Measurements from ENCODE around the gene PTPRT.

PTPRT gene

GRCh38 chr20:42281801-42282200 lies 907.9 kb downstream of the PTPRT start:
- Histone ChIP-seq H3K9me3 (ENCODE audit: control insufficient read depth, low read length) (no peaks in the 10 kb centered on the region), H3K27me3 (ENCODE audit: control insufficient read depth, insufficient read depth, low read length) (no peaks in the 10 kb centered on the region), H3K9ac (ENCODE audit: low read length) (no peak overlapping the region), H3K4me3 (ENCODE audit: low read length) (no peak overlapping the region), H3K4me1 (ENCODE audit: control insufficient read depth, insufficient read depth, low read length) (no peaks in the 10 kb centered on the region), H3K36me3 (ENCODE audit: control insufficient read depth, insufficient read depth, low read length) (no peaks in the 10 kb centered on the region)

DNA sequence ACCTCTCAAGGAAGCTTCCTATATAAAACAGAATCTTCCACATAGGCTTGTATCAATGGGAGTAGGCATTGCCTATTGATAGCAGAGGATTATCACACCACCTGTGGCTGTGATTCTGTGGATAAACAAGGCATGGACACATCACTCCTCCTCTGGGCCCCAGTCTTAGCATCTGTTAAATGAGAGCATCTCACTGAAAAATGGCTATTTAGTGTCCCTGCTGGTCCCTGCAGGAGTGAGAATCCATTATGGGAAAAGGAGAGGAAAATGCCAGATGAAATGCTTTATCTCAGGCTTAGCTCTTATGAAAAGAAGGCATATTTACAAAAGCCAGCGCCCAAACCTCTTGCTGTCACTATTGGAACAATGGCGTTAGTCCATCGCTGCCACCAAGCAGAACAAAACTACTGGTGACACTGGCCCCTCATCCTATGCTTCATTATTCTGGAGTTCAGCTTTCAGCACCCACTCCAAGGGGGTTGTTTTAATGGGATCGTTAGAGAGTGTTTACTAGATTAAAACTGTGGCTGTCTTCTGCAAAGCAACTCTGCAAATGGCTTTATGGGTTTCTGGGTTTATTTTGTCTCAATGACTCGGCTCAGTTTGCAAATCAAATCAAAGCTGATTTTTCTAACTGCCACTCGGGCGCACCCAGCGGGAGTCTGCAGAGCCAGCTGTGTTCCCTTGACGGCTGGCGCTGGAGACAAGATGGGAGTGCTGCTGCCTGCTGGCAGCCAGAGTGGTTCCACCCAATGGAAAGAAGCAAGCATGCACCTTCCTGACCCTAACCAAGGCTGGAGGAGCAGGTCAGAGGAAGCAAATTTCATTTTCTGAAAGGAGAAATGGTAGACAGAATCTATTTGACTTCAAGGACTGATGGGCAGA lies 912.7 kb downstream of the PTPRT start:
- no peaks in the 10 kb centered on the region for H3K36me3 ChIP-seq (ENCODE audit: control insufficient read depth, insufficient read depth, low read length)
- H3K27me3 ChIP-seq (ENCODE audit: control insufficient read depth, insufficient read depth, low read length) = no peaks in the 10 kb centered on the region
- no peak overlapping the region for H3K9ac ChIP-seq (ENCODE audit: low read length)
- H3K4me1 ChIP-seq (ENCODE audit: control insufficient read depth, insufficient read depth, low read length) = no peaks in the 10 kb centered on the region
- no peak overlapping the region for H3K4me3 ChIP-seq (ENCODE audit: low read length)
- no peaks in the 10 kb centered on the region for H3K9me3 ChIP-seq (ENCODE audit: control insufficient read depth, low read length)

- no peaks in the 10 kb centered on the region for H3K9me3 ChIP-seq (ENCODE audit: control insufficient read depth, low read length)
- H3K36me3 ChIP-seq (ENCODE audit: control insufficient read depth, insufficient read depth, low read length) = no peaks in the 10 kb centered on the region
- H3K4me3 ChIP-seq (ENCODE audit: low read length) = no peak overlapping the region
- no peaks in the 10 kb centered on the region for H3K4me1 ChIP-seq (ENCODE audit: control insufficient read depth, insufficient read depth, low read length)
- H3K27me3 ChIP-seq (ENCODE audit: control insufficient read depth, insufficient read depth, low read length) = no peaks in the 10 kb centered on the region
- H3K9ac ChIP-seq (ENCODE audit: low read length) = no peak overlapping the region
These were observed 914.7 kb downstream of the PTPRT start for GRCh38 chr20:42274986-42275385.

DNA sequence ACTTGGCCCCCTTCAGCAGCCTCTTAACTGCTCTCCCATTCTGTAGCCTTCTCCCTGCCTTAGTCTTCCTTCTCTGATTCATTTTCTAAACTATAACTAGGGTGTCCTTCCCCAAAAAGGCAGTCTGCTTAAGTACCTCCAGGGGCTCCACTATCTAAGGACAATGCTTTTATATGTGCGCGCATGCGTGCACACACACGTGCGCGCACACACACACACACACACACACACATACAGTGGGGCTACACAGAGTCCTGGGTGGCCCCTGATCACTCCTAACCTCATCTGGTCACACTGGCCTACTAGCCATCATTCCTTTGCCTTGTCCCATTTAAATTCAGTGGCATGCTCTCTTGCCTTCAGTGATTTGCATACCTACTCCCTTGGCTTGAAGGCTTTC lies 917.2 kb downstream of the PTPRT start:
- H3K4me3 ChIP-seq (ENCODE audit: low read length) = no peak overlapping the region
- no peaks in the 10 kb centered on the region for H3K4me1 ChIP-seq (ENCODE audit: control insufficient read depth, insufficient read depth, low read length)
- H3K9me3 ChIP-seq (ENCODE audit: control insufficient read depth, low read length) = no peaks in the 10 kb centered on the region
- H3K9ac ChIP-seq (ENCODE audit: low read length) = no peak overlapping the region
- no peaks in the 10 kb centered on the region for H3K36me3 ChIP-seq (ENCODE audit: control insufficient read depth, insufficient read depth, low read length)
- H3K27me3 ChIP-seq (ENCODE audit: control insufficient read depth, insufficient read depth, low read length) = no peaks in the 10 kb centered on the region

DNA sequence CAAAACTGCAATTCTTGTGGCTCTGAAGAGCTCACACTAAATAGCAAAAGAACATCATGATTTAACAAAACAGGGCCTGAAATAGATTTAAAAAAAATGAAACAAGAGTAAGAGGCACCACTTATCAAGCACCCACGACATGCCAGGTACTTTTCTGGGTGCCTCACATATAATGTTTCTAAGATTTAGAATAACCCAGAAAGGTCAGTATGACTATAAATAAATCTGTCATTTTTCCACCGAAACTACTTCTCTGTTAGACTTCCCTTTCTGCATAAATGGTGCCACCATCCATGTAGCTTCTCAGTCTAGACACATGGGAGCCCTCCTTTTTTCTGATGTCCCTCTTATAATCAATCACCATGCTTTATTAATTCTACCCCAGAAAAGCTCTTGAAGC lies 919.2 kb downstream of the PTPRT start:
- Histone ChIP-seq H3K36me3 (ENCODE audit: control insufficient read depth, insufficient read depth, low read length) (no peaks in the 10 kb centered on the region), H3K4me3 (ENCODE audit: low read length) (no peak overlapping the region), H3K9me3 (ENCODE audit: control insufficient read depth, low read length) (no peaks in the 10 kb centered on the region)

DNA sequence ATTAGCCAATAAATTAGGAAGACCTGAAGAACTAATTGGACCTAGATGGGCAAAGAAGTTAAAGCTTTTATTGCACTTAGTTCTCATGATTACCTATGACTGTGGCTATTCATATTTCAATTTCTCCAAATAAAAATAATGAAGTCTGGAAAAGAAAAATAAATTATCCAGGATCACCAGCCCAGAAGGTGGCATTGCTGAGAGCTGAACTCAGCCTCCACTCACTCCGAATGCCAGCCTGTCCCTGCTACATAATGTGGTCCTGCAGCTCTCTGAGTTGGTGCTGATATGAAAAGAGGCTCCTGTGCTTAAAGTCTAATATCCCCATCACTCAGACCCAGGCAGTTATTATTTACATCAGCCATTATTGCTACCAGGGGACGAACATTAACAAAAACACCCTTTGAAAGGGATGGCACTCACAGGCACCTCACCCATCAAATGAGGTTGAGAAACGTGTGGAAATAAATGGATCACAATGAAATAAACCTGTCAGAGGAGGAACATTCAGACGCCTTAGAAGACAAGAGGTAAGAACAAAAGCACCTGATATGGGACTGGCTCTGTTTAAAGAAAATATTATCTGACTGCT lies 921.8 kb downstream of the PTPRT start:
- H3K9me3 ChIP-seq (ENCODE audit: control insufficient read depth, low read length) = no peaks in the 10 kb centered on the region
- no peaks in the 10 kb centered on the region for H3K36me3 ChIP-seq (ENCODE audit: control insufficient read depth, insufficient read depth, low read length)
- H3K4me3 ChIP-seq (ENCODE audit: low read length) = no peak overlapping the region
- H3K9ac ChIP-seq (ENCODE audit: low read length) = no peak overlapping the region
- H3K27me3 ChIP-seq (ENCODE audit: control insufficient read depth, insufficient read depth, low read length) = no peaks in the 10 kb centered on the region
- H3K4me1 ChIP-seq (ENCODE audit: control insufficient read depth, insufficient read depth, low read length) = no peaks in the 10 kb centered on the region

More for the DNA sequence above, 919.2 kb downstream of the PTPRT start:
- H3K4me1 ChIP-seq (ENCODE audit: control insufficient read depth, insufficient read depth, low read length) = no peaks in the 10 kb centered on the region
- H3K9ac ChIP-seq (ENCODE audit: low read length) = no peak overlapping the region
- no peaks in the 10 kb centered on the region for H3K27me3 ChIP-seq (ENCODE audit: control insufficient read depth, insufficient read depth, low read length)

DNA sequence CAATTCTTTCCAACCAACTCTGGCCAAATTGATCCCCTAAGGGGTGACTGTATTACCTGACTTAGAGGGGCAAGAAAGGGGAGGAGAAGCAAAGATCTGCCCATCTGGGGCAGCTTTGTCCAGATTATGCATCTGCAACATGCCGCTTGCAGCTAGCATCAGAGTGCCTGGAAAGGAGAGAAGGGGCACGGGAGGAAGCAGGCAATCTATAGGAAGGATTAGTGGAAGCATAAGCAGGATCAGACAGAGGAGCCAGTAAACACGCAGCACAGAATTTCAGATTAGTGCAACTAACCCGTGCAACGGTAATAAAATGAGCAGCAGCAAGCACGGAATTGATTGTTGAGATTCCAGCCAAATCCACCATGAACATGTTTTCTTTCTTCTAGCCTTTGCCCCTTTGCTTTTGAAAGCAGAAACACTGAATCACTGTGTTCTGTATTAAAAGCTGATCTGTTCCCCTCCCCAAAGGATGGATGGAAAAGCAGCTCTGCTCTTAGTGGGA lies 927.9 kb downstream of the PTPRT start:
- no peak overlapping the region for H3K9ac ChIP-seq (ENCODE audit: low read length)
- no peaks in the 10 kb centered on the region for H3K9me3 ChIP-seq (ENCODE audit: control insufficient read depth, low read length)
- H3K36me3 ChIP-seq (ENCODE audit: control insufficient read depth, insufficient read depth, low read length) = no peaks in the 10 kb centered on the region
- H3K4me1 ChIP-seq (ENCODE audit: control insufficient read depth, insufficient read depth, low read length) = no peaks in the 10 kb centered on the region
- no peak overlapping the region for H3K4me3 ChIP-seq (ENCODE audit: low read length)
- no peaks in the 10 kb centered on the region for H3K27me3 ChIP-seq (ENCODE audit: control insufficient read depth, insufficient read depth, low read length)

DNA sequence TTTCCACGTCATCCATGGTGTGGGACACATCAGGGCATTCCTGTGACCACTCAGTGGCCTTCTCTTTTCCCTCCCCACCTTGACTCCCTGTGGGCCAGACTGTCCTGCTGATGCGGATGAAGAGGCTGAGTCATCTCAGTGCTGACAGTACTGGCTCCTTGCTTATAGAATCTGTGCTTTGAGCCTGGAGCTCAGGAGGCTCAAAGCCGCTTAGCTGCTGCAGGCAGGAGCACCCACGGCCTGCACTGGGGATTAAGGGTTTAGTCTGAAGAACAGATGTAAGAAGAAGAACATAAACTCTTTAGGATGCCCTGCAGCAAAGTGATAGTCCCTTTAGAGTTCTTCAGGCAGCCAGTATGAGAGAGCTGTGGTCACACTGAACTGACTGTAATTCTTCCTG lies 929.5 kb downstream of the PTPRT start:
- no peaks in the 10 kb centered on the region for H3K4me1 ChIP-seq (ENCODE audit: control insufficient read depth, insufficient read depth, low read length)
- no peaks in the 10 kb centered on the region for H3K9me3 ChIP-seq (ENCODE audit: control insufficient read depth, low read length)
- H3K4me3 ChIP-seq (ENCODE audit: low read length) = no peak overlapping the region
- H3K36me3 ChIP-seq (ENCODE audit: control insufficient read depth, insufficient read depth, low read length) = no peaks in the 10 kb centered on the region
- no peak overlapping the region for H3K9ac ChIP-seq (ENCODE audit: low read length)
- no peaks in the 10 kb centered on the region for H3K27me3 ChIP-seq (ENCODE audit: control insufficient read depth, insufficient read depth, low read length)

DNA sequence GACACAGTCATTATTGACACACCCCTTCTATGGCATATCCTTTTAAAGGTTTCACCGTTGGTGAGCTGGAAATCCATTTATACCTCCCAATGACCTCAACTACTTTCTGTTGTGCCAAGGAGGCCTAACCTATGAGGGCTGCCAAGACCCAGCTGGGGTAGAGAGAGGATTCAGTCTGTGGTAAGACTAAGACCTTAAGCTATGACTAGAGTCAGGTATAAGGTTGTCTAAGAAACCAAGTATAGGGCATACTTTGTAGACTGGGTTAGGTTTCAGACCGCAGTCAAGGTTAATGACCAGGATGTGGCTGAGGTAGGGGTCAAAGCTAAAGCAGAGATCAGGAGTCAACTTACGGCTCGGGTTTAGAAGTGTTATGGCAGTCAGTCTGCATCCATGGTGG lies 930.3 kb downstream of the PTPRT start:
- no peaks in the 10 kb centered on the region for H3K27me3 ChIP-seq (ENCODE audit: control insufficient read depth, insufficient read depth, low read length)
- H3K9me3 ChIP-seq (ENCODE audit: control insufficient read depth, low read length) = no peaks in the 10 kb centered on the region
- H3K36me3 ChIP-seq (ENCODE audit: control insufficient read depth, insufficient read depth, low read length) = no peaks in the 10 kb centered on the region
- no peak overlapping the region for H3K9ac ChIP-seq (ENCODE audit: low read length)
- H3K4me1 ChIP-seq (ENCODE audit: control insufficient read depth, insufficient read depth, low read length) = no peaks in the 10 kb centered on the region
- no peak overlapping the region for H3K4me3 ChIP-seq (ENCODE audit: low read length)

GRCh38 chr20:42258564-42259302 lies 931.0 kb downstream of the PTPRT start:
- Histone ChIP-seq H3K9me3 (ENCODE audit: control insufficient read depth, low read length) (no peaks in the 10 kb centered on the region), H3K27me3 (ENCODE audit: control insufficient read depth, insufficient read depth, low read length) (no peaks in the 10 kb centered on the region)

DNA sequence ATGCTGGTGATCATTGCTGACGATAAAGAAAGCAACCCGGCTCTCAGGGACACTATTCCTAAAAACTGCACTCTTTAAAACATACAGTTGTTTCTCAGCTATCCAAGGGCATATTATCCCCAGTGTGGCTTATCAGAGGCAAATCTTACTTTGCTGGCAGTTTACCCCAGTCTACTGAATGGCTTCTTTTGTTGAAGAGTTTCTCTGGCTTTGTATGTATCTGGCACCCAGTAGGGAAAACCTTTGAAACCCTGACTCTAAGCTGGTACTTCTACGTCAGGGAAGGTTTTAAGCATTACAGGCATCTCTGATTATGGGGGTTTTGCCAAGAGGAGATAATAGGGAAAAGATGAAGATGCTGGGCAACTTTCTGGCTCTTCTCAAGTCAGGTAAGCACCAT lies 933.9 kb downstream of the PTPRT start:
- H3K9ac ChIP-seq (ENCODE audit: low read length) = no peak overlapping the region

More at GRCh38 chr20:42258564-42259302, 931.0 kb downstream of the PTPRT start:
- Histone ChIP-seq H3K4me1 (ENCODE audit: control insufficient read depth, insufficient read depth, low read length) (no peaks in the 10 kb centered on the region), H3K9ac (ENCODE audit: low read length) (no peak overlapping the region), H3K4me3 (ENCODE audit: low read length) (no peak overlapping the region), H3K36me3 (ENCODE audit: control insufficient read depth, insufficient read depth, low read length) (no peaks in the 10 kb centered on the region)

GRCh38 chr20:42254673-42255072 lies 935.0 kb downstream of the PTPRT start:
- Histone ChIP-seq H3K4me1 (ENCODE audit: control insufficient read depth, insufficient read depth, low read length) (no peaks in the 10 kb centered on the region), H3K27me3 (ENCODE audit: control insufficient read depth, insufficient read depth, low read length) (no peaks in the 10 kb centered on the region), H3K9ac (ENCODE audit: low read length) (no peak overlapping the region), H3K36me3 (ENCODE audit: control insufficient read depth, insufficient read depth, low read length) (no peaks in the 10 kb centered on the region), H3K9me3 (ENCODE audit: control insufficient read depth, low read length) (no peaks in the 10 kb centered on the region), H3K4me3 (ENCODE audit: low read length) (no peak overlapping the region)

More for the DNA sequence above, 933.9 kb downstream of the PTPRT start:
- no peaks in the 10 kb centered on the region for H3K9me3 ChIP-seq (ENCODE audit: control insufficient read depth, low read length)
- H3K4me3 ChIP-seq (ENCODE audit: low read length) = no peak overlapping the region
- H3K27me3 ChIP-seq (ENCODE audit: control insufficient read depth, insufficient read depth, low read length) = no peaks in the 10 kb centered on the region
- no peaks in the 10 kb centered on the region for H3K36me3 ChIP-seq (ENCODE audit: control insufficient read depth, insufficient read depth, low read length)
- no peaks in the 10 kb centered on the region for H3K4me1 ChIP-seq (ENCODE audit: control insufficient read depth, insufficient read depth, low read length)
